ENCODE results near the gene HBP1.
A peak's percentile ranks its signal among the peaks of the same experiment; 100 is the strongest.
"Not testable (repeated sequence)": the region's sequence is repeated elsewhere in the genome, so short reads cannot be mapped to it uniquely, and the experiment has no call there.

The HBP1 gene

DNA sequence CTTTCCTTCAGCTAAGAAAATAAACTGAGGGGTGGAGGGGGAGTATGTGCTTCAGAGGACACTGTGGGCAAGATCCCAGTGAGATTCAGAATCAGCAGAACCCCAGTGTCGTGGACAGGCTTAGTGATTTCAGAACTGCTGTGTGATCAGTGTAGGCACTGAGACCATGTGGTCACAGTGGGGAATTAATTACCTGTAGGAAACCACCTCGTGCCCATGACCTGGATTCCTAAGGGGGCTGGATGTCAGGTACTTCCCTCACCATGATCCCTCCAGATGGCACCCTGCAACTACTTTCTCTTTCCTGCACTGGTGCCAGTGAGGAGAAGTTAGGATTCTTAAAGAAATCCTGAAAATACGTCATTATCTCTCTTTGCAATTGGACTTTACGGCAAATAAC lies 64.4 kb downstream of the HBP1 start:
- no peak overlapping the region for H3K4me3 ChIP-seq (ENCODE audit: control insufficient read depth, low read depth, low read length)
- DNase-seq (ENCODE audit: low read depth): no peak

DNA sequence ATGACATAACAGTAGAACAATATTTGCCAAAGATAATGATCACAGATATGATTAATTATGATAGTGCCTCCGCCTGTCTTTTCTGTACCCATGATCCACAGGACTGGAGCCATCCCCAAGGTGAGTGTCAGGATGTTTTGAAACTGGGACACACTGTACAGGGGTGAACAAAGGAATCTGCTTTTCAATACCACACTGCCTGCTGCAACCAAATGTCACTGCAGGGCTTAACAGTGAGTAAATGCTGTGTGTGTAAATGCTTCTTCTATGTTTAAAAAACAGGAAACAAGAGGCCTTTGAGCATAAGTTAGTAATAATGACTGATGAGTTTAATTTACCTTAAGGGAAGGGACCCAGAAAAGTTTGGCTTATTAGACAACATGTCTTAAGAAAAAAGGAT lies 65.2 kb downstream of the HBP1 start:
- TF ChIP-seq CTCF (conservative IDR thresholded peaks at IDR 0.05; ENCODE audit: control insufficient read depth, insufficient read depth, low read depth, low read length): no peak
- DNase-seq (ENCODE audit: low read depth): no peak
- H3K4me3 ChIP-seq (ENCODE audit: control insufficient read depth, low read depth, low read length): no peak overlapping the region

More for the DNA sequence above, 64.4 kb downstream of the HBP1 start:
- no peak for TF ChIP-seq CTCF (conservative IDR thresholded peaks at IDR 0.05; ENCODE audit: control insufficient read depth, insufficient read depth, low read depth, low read length)

GRCh38 chr7:107234436-107234835 lies 65.6 kb downstream of the HBP1 start:
- no peak for DNase-seq (ENCODE audit: low read depth)
- H3K4me3 ChIP-seq (ENCODE audit: control insufficient read depth, low read depth, low read length): no peak overlapping the region
- TF ChIP-seq CTCF (conservative IDR thresholded peaks at IDR 0.05; ENCODE audit: control insufficient read depth, insufficient read depth, low read depth, low read length): no peak

- TF ChIP-seq CTCF (conservative IDR thresholded peaks at IDR 0.05; ENCODE audit: control insufficient read depth, insufficient read depth, low read depth, low read length): no peak
- DNase-seq (ENCODE audit: low read depth): peak; percentile 19
- H3K4me3 ChIP-seq (ENCODE audit: control insufficient read depth, low read depth, low read length): no peak overlapping the region
These were observed 68.1 kb downstream of the HBP1 start for GRCh38 chr7:107236862-107237261.

DNA sequence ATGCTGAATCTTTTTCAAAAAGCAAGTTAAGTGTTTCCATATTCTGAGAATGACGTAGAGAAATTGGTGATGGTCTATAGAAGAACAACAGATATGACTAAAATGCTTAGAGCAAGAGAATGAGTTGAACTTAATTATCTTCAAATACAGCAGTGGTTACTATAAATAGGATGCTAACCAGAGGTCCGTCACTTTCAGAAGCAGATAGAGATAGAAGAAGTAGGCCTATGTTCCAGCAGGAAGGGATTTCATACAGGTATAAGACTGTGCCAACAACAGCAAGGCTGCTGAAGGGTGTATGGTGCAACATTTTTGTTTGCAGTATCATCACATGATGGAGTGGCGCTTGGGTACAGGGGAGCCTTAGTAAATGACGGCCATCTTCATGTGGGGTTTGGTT lies 68.6 kb downstream of the HBP1 start:
- H3K4me3 ChIP-seq (ENCODE audit: control insufficient read depth, low read depth, low read length): no peak overlapping the region
- no peak for TF ChIP-seq CTCF (conservative IDR thresholded peaks at IDR 0.05; ENCODE audit: control insufficient read depth, insufficient read depth, low read depth, low read length)
- no peak for DNase-seq (ENCODE audit: low read depth)

DNA sequence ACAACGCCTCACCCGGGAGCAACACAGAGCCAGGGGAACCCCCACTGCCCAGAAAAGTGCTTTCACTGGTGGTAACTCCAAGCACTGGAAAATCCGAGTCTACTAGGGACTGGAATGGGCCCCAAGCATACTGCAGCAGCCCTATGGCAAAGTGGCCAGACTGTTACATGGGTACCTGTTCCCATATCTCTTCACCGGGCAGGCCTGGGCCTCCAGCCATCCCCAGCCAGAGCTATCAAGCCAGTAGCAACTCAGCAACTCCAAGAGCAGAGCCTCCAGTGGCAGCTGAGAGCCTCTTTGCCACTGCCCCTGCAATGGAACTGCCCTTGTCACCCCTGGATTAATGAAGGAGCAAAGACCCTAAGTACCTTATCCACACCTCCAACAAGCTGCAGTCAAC lies 73.5 kb downstream of the HBP1 start:
- DNase-seq (ENCODE audit: low read depth): no peak
- no peak overlapping the region for H3K4me3 ChIP-seq (ENCODE audit: control insufficient read depth, low read depth, low read length)
- no peak for TF ChIP-seq CTCF (conservative IDR thresholded peaks at IDR 0.05; ENCODE audit: control insufficient read depth, insufficient read depth, low read depth, low read length)

- no peak overlapping the region for H3K4me3 ChIP-seq (ENCODE audit: control insufficient read depth, low read depth, low read length)
- TF ChIP-seq CTCF (conservative IDR thresholded peaks at IDR 0.05; ENCODE audit: control insufficient read depth, insufficient read depth, low read depth, low read length): no peak
- no peak for DNase-seq (ENCODE audit: low read depth)
These were observed 75.8 kb downstream of the HBP1 start for GRCh38 chr7:107244613-107245012.

- not testable (repeated sequence) for H3K4me3 ChIP-seq (ENCODE audit: control insufficient read depth, low read depth, low read length); DNase-seq (ENCODE audit: low read depth)
These were observed 78.0 kb downstream of the HBP1 start for GRCh38 chr7:107246836-107247235.

All from fibroblast of mammary gland (primary cell).